Naive thymus-derived CD4-positive, alpha-beta T cell (primary cell): ENCODE results near the gene TRERF1. TPM values are rescaled to one million over a fixed set of nuclear protein-coding genes. Genes with fewer than 3 reads are reported as not detected.
A peak's percentile ranks its signal among the peaks of the same experiment; 100 is the strongest.

Experiments used
- ATAC-seq: fragments of 150-1000 bp; cut with Tn5 transposase; 2 replicates; pipeline ENCODE4 v1.10.0; 2021; ENCODE audit warnings: mild to moderate bottlenecking, moderate library complexity
- CTCF ChIA-PET: fragments of 350-600 bp; sonication (Branson Sonifier 250); formaldehyde crosslinking; loops from one replicate; lab custom pipeline; 2021; ENCODE audit warnings: antibody characterized with exemption; lab: Charles Lee
- POLR2A ChIA-PET: fragments of 350-600 bp; sonication (Branson Sonifier 250); formaldehyde crosslinking; loops from one replicate; lab custom pipeline; 2021; ENCODE audit warnings: antibody characterized with exemption, inconsistent platforms; lab: Charles Lee
- DNase-seq, 9 donors: peaks; one replicate each; pipeline versions ENCODE4 v3.0.0 to v3.0.0-alpha.2; 2020 to 2022; ENCODE audit warnings: mixed read lengths in 1 of 9
- H3K27ac ChIP-seq: one replicate; pipeline ENCODE4 v1.7.0; 2013; ENCODE audit warnings: mild to moderate bottlenecking, low read depth, low read length, moderate library complexity
- H3K27me3 ChIP-seq, 2 donors: one replicate each; pipeline ENCODE4 v1.7.0; 2013; ENCODE audit warnings: low read length in 2 of 2, mild to moderate bottlenecking in 2 of 2, moderate library complexity in 2 of 2; ENCODE audit not compliant: control insufficient read depth in 2 of 2, insufficient read depth in 2 of 2
- H3K36me3 ChIP-seq, 3 experiments: 1 replicate in 2 of 3; 2 replicates in 1 of 3; pipeline ENCODE4 v1.7.0; 2013; ENCODE audit warnings: low read length in 3 of 3, mild to moderate bottlenecking in 3 of 3, moderate library complexity in 1 of 3; ENCODE audit not compliant: insufficient read depth in 3 of 3, control insufficient read depth in 2 of 3
- H3K4me1 ChIP-seq, 2 donors: one replicate each; pipeline ENCODE4 v1.7.0; 2013; ENCODE audit warnings: low read length in 2 of 2, mild to moderate bottlenecking in 2 of 2, moderate library complexity in 1 of 2; ENCODE audit not compliant: control insufficient read depth in 2 of 2, insufficient read depth in 2 of 2
- H3K4me3 ChIP-seq: 2 replicates; pipeline ENCODE4 v1.7.0; 2013; ENCODE audit warnings: mild to moderate bottlenecking, low read length
- H3K9me3 ChIP-seq, 3 experiments: 1 replicate in 2 of 3; 2 replicates in 1 of 3; pipeline ENCODE4 v1.7.0; 2013; ENCODE audit warnings: low read length in 3 of 3; ENCODE audit not compliant: control insufficient read depth in 2 of 3
- H3K27ac Mint-ChIP-seq, 9 donors: one replicate each; pipeline ENCODE4 v1.8.0; 2020 to 2022; ENCODE audit warnings: mixed read lengths in 9 of 9, mild to moderate bottlenecking in 8 of 9, moderate library complexity in 5 of 9, inconsistent platforms in 2 of 9
- H3K27me3 Mint-ChIP-seq, 5 donors: one replicate each; pipeline ENCODE4 v1.8.0; 2021 to 2022; ENCODE audit warnings: mixed read lengths in 5 of 5, mild to moderate bottlenecking in 1 of 5
- H3K36me3 Mint-ChIP-seq, 5 donors: one replicate each; pipeline ENCODE4 v1.8.0; 2020 to 2022; ENCODE audit warnings: mixed read lengths in 5 of 5, mild to moderate bottlenecking in 3 of 5, inconsistent platforms in 1 of 5
- H3K4me1 Mint-ChIP-seq, 7 donors: one replicate each; pipeline ENCODE4 v1.8.0; 2020 to 2022; ENCODE audit warnings: mixed read lengths in 7 of 7, mild to moderate bottlenecking in 3 of 7, inconsistent platforms in 1 of 7
- H3K4me3 Mint-ChIP-seq, 10 donors: one replicate each; pipeline ENCODE4 v1.8.0; 2020 to 2022; ENCODE audit warnings: mild to moderate bottlenecking in 10 of 10, mixed read lengths in 10 of 10, moderate library complexity in 6 of 10, inconsistent platforms in 2 of 10
- H3K9me3 Mint-ChIP-seq, 11 donors: one replicate each; pipeline ENCODE4 v1.8.0; 2020 to 2022; ENCODE audit warnings: mixed read lengths in 11 of 11, mild to moderate bottlenecking in 4 of 11, inconsistent platforms in 1 of 11, moderate library complexity in 1 of 11
- intact Hi-C, 2 donors: fragments of 100-400 bp; cut with micrococcal nuclease; formaldehyde crosslinking; loops; one replicate each; pipeline ENCODE4 v1.15.1; 2023
- polyA plus RNA-seq, 2 donors: library from polyadenylated mRNA; unstranded; fragments of 300-500 nt; fragmentation: Illumina TruSeq; gene quantifications; one replicate each; pipeline ENCODE4 v1.2.3, GENCODE V29; 2021
- total RNA-seq, 6 experiments: library from RNA in 5 of 6; stranded (reverse) in 5 of 6; gene quantifications; 1 replicate in 5 of 6; 2 replicates in 1 of 6; pipeline ENCODE4 v1.2.3 and lab custom pipeline; 2021 to 2026

TRERF1 gene
- total and polyA plus RNA-seq, 7 experiments from 2014 or later: 4.8 to 32.4 (median 21.0) TPM

DNA sequence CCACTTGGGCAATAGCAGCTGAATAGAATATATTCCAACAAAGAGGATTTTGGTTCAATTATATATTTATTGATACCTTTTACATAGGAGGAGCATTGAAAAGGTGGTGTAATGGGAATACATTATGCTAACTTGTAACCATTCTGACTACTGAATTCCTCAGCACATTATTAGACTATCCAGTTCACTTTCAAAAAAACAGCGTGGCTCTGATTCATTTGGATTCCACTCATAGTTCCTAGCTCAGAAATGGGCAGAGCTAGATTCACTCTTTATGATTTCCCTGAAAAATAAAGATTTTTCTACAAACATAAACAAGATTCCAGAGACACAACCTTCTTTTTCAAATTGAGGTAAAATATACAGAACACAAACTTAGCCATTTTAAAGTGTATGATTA, 9.2 kb upstream of the TRERF1 start:
- peaks cover 0 to 3% (median 0%) of the 10 kb centered on the region in 7 donors for H3K4me1 Mint-ChIP-seq
- H3K27ac Mint-ChIP-seq: no peak overlapping the region
- peaks cover 0 to 8% (median 0%) of the 10 kb centered on the region in 5 donors for H3K27me3 Mint-ChIP-seq
- ChIA-PET POLR2A (interaction anchor here (1.0 kb wide), 1 partner anchor 8 kb away, joined by 3 read pairs; no protein-coding TSS in a partner anchor), CTCF (no interaction called here)
- Histone ChIP-seq H3K4me1 (no peaks in the 10 kb centered on the region), H3K9me3 (no peaks in the 10 kb centered on the region), H3K36me3 (no peaks in the 10 kb centered on the region), H3K4me3 (no peak overlapping the region), H3K27me3 (no peaks in the 10 kb centered on the region), H3K27ac (no peak overlapping the region)
- no peak overlapping the region for H3K4me3 Mint-ChIP-seq
- no peak for ATAC-seq
- no peaks in the 10 kb centered on the region for H3K36me3 Mint-ChIP-seq
- no peak for DNase-seq
- H3K9me3 Mint-ChIP-seq: no peaks in the 10 kb centered on the region
- intact Hi-C loops: no loop called here

DNA sequence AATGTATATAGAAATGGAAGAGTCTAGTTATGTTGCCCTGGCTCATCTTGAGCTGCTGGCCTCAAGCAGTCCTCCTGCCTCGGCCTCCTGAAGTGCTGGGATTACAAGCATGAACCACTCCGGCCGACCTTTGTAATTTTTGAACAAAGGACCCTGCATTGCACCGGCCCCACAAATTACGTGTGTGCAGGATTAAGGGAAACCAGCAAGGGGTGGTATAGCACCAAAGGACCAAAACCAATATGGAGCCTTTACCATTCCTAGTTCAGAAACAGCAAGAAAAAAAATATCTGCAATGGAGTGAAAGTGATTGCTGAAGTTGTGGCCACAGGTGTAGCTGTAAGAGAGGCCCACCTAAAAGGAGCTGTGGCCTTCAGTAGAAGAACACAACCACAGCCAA, 8.2 kb upstream of the TRERF1 start:
- Mint-ChIP-seq H3K27me3 (peaks cover 0 to 4% (median 0%) of the 10 kb centered on the region in 5 donors), H3K4me1 (peaks cover 0 to 3% (median 0%) of the 10 kb centered on the region in 7 donors), H3K4me3 (no peak overlapping the region), H3K9me3 (no peaks in the 10 kb centered on the region), H3K36me3 (no peaks in the 10 kb centered on the region), H3K27ac (no peak overlapping the region)
- no peaks in the 10 kb centered on the region for H3K36me3 ChIP-seq
- no peak overlapping the region for H3K27ac ChIP-seq
- ATAC-seq (no peak), DNase-seq (no peak)
- ChIA-PET CTCF (interaction anchor here (0.6 to 1.1 kb wide), 2 partner anchors 72 to 91 kb away, joined by 3 to 4 read pairs; no protein-coding TSS in a partner anchor), POLR2A (interaction anchor here (0.8 kb wide), 1 partner anchor 69 kb away, joined by 3 read pairs; no protein-coding TSS in a partner anchor)
- intact Hi-C loops: no loop called here
- H3K27me3 ChIP-seq: no peaks in the 10 kb centered on the region
- no peaks in the 10 kb centered on the region for H3K9me3 ChIP-seq
- no peaks in the 10 kb centered on the region for H3K4me1 ChIP-seq
- no peak overlapping the region for H3K4me3 ChIP-seq

DNA sequence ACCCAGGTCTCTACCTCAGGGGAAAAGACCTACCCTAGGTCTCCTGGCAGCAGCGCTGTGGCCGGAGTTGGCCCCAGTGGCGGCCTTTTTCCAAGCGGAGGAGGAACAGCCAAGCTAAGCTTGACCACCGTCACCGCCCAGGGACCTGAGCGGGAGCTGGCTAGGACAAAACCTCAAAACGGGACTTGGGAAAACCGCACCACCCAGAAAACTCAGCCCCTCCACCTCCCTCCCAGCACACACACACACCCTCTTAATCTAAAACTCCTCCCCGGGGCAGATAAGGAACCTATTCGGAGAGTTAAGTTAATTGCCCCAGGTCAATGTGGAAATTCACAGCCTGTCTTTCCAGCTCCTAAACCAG, 2.7 kb upstream of the TRERF1 start:
- intact Hi-C loops: loop anchor here (5.0 kb wide), 6 partner anchors 37 to 1803 kb away; partner anchors contain the start of genes RPL7L1 (in 1 of the 2), SLC35B2 (in 1 of the 2) and UBR2 (in 1 of the 2)

DNA sequence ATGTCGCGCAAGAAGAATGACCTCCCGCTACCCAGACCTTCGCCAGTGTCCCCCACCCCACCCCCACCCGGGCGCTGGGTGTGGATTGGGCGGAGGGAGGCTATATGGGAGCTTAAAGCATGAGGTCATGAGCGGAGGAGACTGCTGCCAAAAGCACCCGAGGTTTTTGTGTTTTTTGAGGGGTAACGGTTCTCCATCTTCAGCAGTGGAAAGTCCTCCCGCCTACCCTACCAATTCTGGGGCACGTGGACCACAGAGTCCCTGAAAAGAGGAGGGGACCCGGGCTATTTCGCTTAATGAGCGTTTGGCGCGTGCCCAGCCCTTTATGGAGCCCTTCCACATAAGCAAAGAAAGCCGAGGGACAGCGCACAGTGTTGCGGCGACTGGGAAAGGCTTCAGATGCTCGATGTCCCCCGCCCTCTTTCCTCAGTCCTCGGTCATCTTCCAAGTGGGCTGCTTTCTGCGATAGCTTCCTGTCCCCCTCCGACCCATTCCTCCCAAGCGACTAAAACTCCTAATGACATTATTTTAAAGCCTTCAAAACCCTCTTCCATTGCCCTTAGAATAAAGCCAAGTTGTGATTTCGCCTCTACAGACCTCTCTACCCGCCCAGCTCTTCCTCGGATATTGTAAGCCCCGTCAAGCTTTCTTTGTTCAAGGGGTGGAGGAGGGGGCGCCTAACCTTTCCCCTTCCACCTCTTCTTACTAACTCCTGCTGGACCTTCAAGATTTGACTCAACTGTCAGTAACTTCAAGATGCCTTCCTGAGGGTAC, 2.1 kb upstream of the TRERF1 start:
- peaks cover 0 to 9% (median 0%) of the 10 kb centered on the region in 3 experiments for H3K36me3 ChIP-seq
- peaks cover 0 to 12% (median 0%) of the 10 kb centered on the region in 5 donors for H3K36me3 Mint-ChIP-seq
- peaks cover 0 to 11% (median 0%) of the 10 kb centered on the region in 5 donors for H3K27me3 Mint-ChIP-seq
- ATAC-seq (no peak), DNase-seq (peak in 4 of 9 donors; percentile 11 to 36 (median 22))
- H3K27me3 ChIP-seq: no peaks in the 10 kb centered on the region
- ChIA-PET CTCF (interaction anchor here (0.6 to 1.8 kb wide), 7 partner anchors 9 to 576 kb away, joined by 3 to 6 read pairs (median 4); no protein-coding TSS in a partner anchor), POLR2A (interaction anchor here (0.6 to 9.1 kb wide), 16 partner anchors 12 to 174 kb away, joined by 3 to 211 read pairs (median 4); partner anchors contain the start of gene UBR2)
- H3K4me1 ChIP-seq: peaks cover 0 to 15% of the 10 kb centered on the region in 2 donors
- H3K4me1 Mint-ChIP-seq: peaks cover 19 to 34% (median 26%) of the 10 kb centered on the region in 7 donors
- H3K27ac Mint-ChIP-seq: peak overlapping the region; percentile 11 to 88 (median 64)
- H3K9me3 ChIP-seq: no peaks in the 10 kb centered on the region
- peak overlapping the region; percentile 80 for H3K4me3 ChIP-seq
- H3K9me3 Mint-ChIP-seq: no peaks in the 10 kb centered on the region
- intact Hi-C loops: loop anchor here (1.0 to 5.0 kb wide), 14 partner anchors 37 to 1803 kb away; partner anchors contain the start of genes MRPS10 (in 1 of the 2), RPL7L1 (in 1 of the 2), SLC35B2 (in 1 of the 2) and TFEB (in 1 of the 2)
- peak overlapping the region; percentile 71 to 100 (median 96) for H3K4me3 Mint-ChIP-seq
- H3K27ac ChIP-seq: peak overlapping the region; percentile 41

More for the DNA sequence above, 2.7 kb upstream of the TRERF1 start:
- peaks cover 0 to 10% of the 10 kb centered on the region in 2 donors for H3K4me1 ChIP-seq
- H3K27me3 Mint-ChIP-seq: peaks cover 0 to 11% (median 0%) of the 10 kb centered on the region in 5 donors
- H3K27me3 ChIP-seq: no peaks in the 10 kb centered on the region
- peak overlapping the region in 8 of 9 donors; percentile 11 to 88 (median 67) for H3K27ac Mint-ChIP-seq
- peaks cover 13 to 28% (median 20%) of the 10 kb centered on the region in 7 donors for H3K4me1 Mint-ChIP-seq
- H3K36me3 Mint-ChIP-seq: peaks cover 0 to 9% (median 0%) of the 10 kb centered on the region in 5 donors
- peaks cover 0 to 9% (median 0%) of the 10 kb centered on the region in 3 experiments for H3K36me3 ChIP-seq
- DNase-seq: no peak
- peak overlapping the region; percentile 71 to 100 (median 96) for H3K4me3 Mint-ChIP-seq
- no peaks in the 10 kb centered on the region for H3K9me3 Mint-ChIP-seq
- POLR2A ChIA-PET: interaction anchor here (1.4 to 9.1 kb wide), 8 partner anchors 13 to 110 kb away, joined by 3 to 211 read pairs (median 17); partner anchors contain the start of gene UBR2
- no peaks in the 10 kb centered on the region for H3K9me3 ChIP-seq
- H3K27ac ChIP-seq: no peak overlapping the region
- ATAC-seq: no peak
- no peak overlapping the region for H3K4me3 ChIP-seq
- CTCF ChIA-PET: interaction anchor here (0.8 to 1.7 kb wide), 3 partner anchors 52 to 93 kb away, joined by 3 to 5 read pairs (median 4); no protein-coding TSS in a partner anchor

DNA sequence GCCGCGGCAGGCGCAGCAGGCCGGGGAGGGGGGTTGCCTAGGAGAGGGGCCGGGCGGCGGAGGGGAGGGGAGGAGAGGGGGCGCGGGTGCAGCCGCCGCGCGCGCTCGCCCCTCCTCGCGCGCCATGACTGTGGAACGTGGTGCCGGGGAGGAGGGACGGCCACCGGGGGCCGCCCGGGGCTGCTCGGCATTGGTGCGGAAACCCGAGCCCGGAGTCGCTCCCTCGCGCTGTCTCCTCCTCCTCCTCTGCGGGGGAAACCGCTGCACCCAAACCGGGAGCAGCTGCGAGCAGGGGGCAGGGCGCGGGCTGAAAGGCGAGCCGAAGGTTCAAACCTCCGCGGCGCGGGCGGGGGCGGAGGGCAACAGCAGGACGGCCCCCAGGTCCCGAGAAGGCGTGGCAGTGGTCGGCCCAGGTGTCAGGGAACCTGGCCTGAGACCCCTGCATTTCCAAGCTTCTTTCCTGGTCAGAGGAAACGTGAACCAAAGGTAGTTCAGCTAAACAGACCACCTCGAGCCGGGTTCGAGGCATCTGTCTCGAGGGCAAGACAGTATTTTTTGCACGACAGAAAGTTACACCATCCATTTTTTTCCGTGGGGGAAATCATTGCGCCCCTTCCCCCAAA, 1.4 kb upstream of the TRERF1 start:
- peaks cover 0 to 11% (median 0%) of the 10 kb centered on the region in 5 donors for H3K27me3 Mint-ChIP-seq
- peak overlapping the region; percentile 84 to 100 (median 96) for H3K4me3 Mint-ChIP-seq
- CTCF ChIA-PET: interaction anchor here (0.9 to 1.8 kb wide), 7 partner anchors 10 to 143 kb away, joined by 3 to 6 read pairs (median 4); no protein-coding TSS in a partner anchor
- intact Hi-C loops: loop anchor here (1.0 to 5.0 kb wide), 14 partner anchors 36 to 1804 kb away; partner anchors contain the start of genes MRPS10 (in 1 of the 2), RPL7L1 (in 1 of the 2), SLC35B2 (in 1 of the 2) and TFEB (in 1 of the 2)
- peak; percentile 85 for ATAC-seq
- H3K4me1 Mint-ChIP-seq: peaks cover 25 to 41% (median 33%) of the 10 kb centered on the region in 7 donors
- peak overlapping the region in 8 of 9 donors; percentile 11 to 93 (median 72) for H3K27ac Mint-ChIP-seq
- Histone ChIP-seq H3K4me3 (peak overlapping the region; percentile 80), H3K27ac (peak overlapping the region; percentile 56), H3K27me3 (no peaks in the 10 kb centered on the region), H3K9me3 (no peaks in the 10 kb centered on the region), H3K4me1 (peaks cover 4 to 20% of the 10 kb centered on the region in 2 donors), H3K36me3 (peaks cover 0 to 9% (median 0%) of the 10 kb centered on the region in 3 experiments)
- DNase-seq: peak; percentile 47 to 80 (median 78)
- H3K9me3 Mint-ChIP-seq: no peaks in the 10 kb centered on the region
- H3K36me3 Mint-ChIP-seq: peaks cover 0 to 19% (median under 1%) of the 10 kb centered on the region in 5 donors
- POLR2A ChIA-PET: interaction anchor here (0.6 to 9.1 kb wide), 23 partner anchors 8 to 238 kb away, joined by 3 to 211 read pairs (median 4); partner anchors contain the start of gene UBR2
